H1 (cell line): Measurements from ENCODE around the gene PRKAB1. TPM values are rescaled to one million over a fixed set of nuclear protein-coding genes. Genes with fewer than 3 reads are reported as not detected.

ENCODE experiments used
- polyA plus RNA-seq, 7 experiments: library from polyadenylated mRNA; depleted of rRNA in 3 of 7; stranded (reverse) in 5 of 7; unstranded in 2 of 7; fragments of >200 nt in 5 of 7; fragments of 200-250 nt in 2 of 7; gene quantifications; 1 replicate in 5 of 7; 2 replicates in 1 of 7; 4 replicates in 1 of 7; pipeline versions ENCODE4 v1.2.1 to v1.2.3, GENCODE V29; 2011 to 2013; ENCODE audit warnings: missing spikeins in 2 of 7, mixed read lengths in 2 of 7
- total RNA-seq: library from RNA; stranded (reverse); fragmentation: NEBNext Ultra II Directional; extraction: Animal tissue kit (Norgen Biotek cat#: 25700); gene quantifications from 2 replicates; pipeline ENCODE4 v1.2.1, GENCODE V29; 2021
- TF ChIP-seq, protein P1 (sequence below): fragments of 300-600 bp; sonication (generic); IDR thresholded peaks from 2 replicates; pipeline ENCODE4 v1.7.1; 2012; ENCODE audit warnings: low read length, moderate library complexity, mild to moderate bottlenecking, inconsistent platforms; ENCODE audit not compliant: insufficient replicate concordance

The PRKAB1 gene
- total and polyA plus RNA-seq, 2 of the 8 experiments (the other 6 are each of a cell fraction or from before 2014, with no cell fraction given), result 24.0 to 32.1 TPM

GRCh38 chr12:119699199-119699760 lies 31.3 kb downstream of the PRKAB1 start (continued):
- TF ChIP-seq, protein P1, sequence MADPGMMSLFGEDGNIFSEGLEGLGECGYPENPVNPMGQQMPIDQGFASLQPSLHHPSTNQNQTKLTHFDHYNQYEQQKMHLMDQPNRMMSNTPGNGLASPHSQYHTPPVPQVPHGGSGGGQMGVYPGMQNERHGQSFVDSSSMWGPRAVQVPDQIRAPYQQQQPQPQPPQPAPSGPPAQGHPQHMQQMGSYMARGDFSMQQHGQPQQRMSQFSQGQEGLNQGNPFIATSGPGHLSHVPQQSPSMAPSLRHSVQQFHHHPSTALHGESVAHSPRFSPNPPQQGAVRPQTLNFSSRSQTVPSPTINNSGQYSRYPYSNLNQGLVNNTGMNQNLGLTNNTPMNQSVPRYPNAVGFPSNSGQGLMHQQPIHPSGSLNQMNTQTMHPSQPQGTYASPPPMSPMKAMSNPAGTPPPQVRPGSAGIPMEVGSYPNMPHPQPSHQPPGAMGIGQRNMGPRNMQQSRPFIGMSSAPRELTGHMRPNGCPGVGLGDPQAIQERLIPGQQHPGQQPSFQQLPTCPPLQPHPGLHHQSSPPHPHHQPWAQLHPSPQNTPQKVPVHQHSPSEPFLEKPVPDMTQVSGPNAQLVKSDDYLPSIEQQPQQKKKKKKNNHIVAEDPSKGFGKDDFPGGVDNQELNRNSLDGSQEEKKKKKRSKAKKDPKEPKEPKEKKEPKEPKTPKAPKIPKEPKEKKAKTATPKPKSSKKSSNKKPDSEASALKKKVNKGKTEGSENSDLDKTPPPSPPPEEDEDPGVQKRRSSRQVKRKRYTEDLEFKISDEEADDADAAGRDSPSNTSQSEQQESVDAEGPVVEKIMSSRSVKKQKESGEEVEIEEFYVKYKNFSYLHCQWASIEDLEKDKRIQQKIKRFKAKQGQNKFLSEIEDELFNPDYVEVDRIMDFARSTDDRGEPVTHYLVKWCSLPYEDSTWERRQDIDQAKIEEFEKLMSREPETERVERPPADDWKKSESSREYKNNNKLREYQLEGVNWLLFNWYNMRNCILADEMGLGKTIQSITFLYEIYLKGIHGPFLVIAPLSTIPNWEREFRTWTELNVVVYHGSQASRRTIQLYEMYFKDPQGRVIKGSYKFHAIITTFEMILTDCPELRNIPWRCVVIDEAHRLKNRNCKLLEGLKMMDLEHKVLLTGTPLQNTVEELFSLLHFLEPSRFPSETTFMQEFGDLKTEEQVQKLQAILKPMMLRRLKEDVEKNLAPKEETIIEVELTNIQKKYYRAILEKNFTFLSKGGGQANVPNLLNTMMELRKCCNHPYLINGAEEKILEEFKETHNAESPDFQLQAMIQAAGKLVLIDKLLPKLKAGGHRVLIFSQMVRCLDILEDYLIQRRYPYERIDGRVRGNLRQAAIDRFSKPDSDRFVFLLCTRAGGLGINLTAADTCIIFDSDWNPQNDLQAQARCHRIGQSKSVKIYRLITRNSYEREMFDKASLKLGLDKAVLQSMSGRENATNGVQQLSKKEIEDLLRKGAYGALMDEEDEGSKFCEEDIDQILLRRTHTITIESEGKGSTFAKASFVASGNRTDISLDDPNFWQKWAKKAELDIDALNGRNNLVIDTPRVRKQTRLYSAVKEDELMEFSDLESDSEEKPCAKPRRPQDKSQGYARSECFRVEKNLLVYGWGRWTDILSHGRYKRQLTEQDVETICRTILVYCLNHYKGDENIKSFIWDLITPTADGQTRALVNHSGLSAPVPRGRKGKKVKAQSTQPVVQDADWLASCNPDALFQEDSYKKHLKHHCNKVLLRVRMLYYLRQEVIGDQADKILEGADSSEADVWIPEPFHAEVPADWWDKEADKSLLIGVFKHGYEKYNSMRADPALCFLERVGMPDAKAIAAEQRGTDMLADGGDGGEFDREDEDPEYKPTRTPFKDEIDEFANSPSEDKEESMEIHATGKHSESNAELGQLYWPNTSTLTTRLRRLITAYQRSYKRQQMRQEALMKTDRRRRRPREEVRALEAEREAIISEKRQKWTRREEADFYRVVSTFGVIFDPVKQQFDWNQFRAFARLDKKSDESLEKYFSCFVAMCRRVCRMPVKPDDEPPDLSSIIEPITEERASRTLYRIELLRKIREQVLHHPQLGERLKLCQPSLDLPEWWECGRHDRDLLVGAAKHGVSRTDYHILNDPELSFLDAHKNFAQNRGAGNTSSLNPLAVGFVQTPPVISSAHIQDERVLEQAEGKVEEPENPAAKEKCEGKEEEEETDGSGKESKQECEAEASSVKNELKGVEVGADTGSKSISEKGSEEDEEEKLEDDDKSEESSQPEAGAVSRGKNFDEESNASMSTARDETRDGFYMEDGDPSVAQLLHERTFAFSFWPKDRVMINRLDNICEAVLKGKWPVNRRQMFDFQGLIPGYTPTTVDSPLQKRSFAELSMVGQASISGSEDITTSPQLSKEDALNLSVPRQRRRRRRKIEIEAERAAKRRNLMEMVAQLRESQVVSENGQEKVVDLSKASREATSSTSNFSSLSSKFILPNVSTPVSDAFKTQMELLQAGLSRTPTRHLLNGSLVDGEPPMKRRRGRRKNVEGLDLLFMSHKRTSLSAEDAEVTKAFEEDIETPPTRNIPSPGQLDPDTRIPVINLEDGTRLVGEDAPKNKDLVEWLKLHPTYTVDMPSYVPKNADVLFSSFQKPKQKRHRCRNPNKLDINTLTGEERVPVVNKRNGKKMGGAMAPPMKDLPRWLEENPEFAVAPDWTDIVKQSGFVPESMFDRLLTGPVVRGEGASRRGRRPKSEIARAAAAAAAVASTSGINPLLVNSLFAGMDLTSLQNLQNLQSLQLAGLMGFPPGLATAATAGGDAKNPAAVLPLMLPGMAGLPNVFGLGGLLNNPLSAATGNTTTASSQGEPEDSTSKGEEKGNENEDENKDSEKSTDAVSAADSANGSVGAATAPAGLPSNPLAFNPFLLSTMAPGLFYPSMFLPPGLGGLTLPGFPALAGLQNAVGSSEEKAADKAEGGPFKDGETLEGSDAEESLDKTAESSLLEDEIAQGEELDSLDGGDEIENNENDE, result no peak
